MM.1S (cell line): ENCODE results near the gene CPXM1.
"Not testable (repeated sequence)": the region's sequence is repeated elsewhere in the genome, so short reads cannot be mapped to it uniquely, and the experiment has no call there.

Source experiments
- DNase-seq: peaks from one replicate; pipeline ENCODE4 v3.0.0-alpha.2; 2015
- H2AFZ ChIP-seq: fragments of 300-600 bp; sonication (generic); 2 replicates; pipeline ENCODE4 v1.6.0; 2016; ENCODE audit warnings: antibody characterized with exemption, low read length
- H3F3A ChIP-seq: fragments of 300-600 bp; sonication (generic); 2 replicates; pipeline ENCODE4 v1.6.1; 2016; ENCODE audit warnings: mild to moderate bottlenecking, antibody characterized with exemption, low read length, moderate library complexity, mixed read lengths; ENCODE audit not compliant: insufficient read depth
- H3K27ac ChIP-seq: fragments of 300-600 bp; sonication (generic); 2 replicates; pipeline ENCODE4 v1.5.1; 2016; ENCODE audit warnings: mild to moderate bottlenecking, low read length
- H3K27me3 ChIP-seq: fragments of 300-600 bp; sonication (generic); replicated peaks from 2 replicates; pipeline ENCODE4 v1.6.0; 2016; ENCODE audit warnings: low read length; ENCODE audit not compliant: insufficient read depth
- H3K36me3 ChIP-seq: fragments of 300-600 bp; sonication (generic); replicated peaks from 2 replicates; pipeline ENCODE4 v1.6.1; 2016; ENCODE audit warnings: mild to moderate bottlenecking, low read length, mixed read lengths; ENCODE audit not compliant: insufficient read depth
- H3K4me1 ChIP-seq: fragments of 300-600 bp; sonication (generic); 2 replicates; pipeline ENCODE4 v1.6.1; 2016; ENCODE audit warnings: low read length, mixed read lengths
- H3K4me2 ChIP-seq: fragments of 300-600 bp; sonication (generic); 2 replicates; pipeline ENCODE4 v1.6.0; 2016; ENCODE audit warnings: low read depth, low read length
- H3K4me3 ChIP-seq: fragments of 300-600 bp; sonication (generic); 2 replicates; pipeline ENCODE4 v1.5.1; 2016; ENCODE audit warnings: low read length, mixed read lengths
- H3K79me2 ChIP-seq: fragments of 300-600 bp; sonication (generic); 2 replicates; pipeline ENCODE4 v1.6.1; 2016; ENCODE audit warnings: mixed run types, low read length, mixed read lengths
- H3K9ac ChIP-seq: fragments of 300-600 bp; sonication (generic); 2 replicates; pipeline ENCODE4 v1.6.1; 2016; ENCODE audit warnings: low read length, mixed read lengths
- H3K9me2 ChIP-seq: fragments of 300-600 bp; sonication (generic); replicated peaks from 2 replicates; pipeline ENCODE4 v1.6.1; 2016; ENCODE audit warnings: mild to moderate bottlenecking, low read length, mixed read lengths; ENCODE audit not compliant: insufficient read depth
- H3K9me3 ChIP-seq: fragments of 300-600 bp; sonication (generic); replicated peaks from 2 replicates; pipeline ENCODE4 v1.6.1; 2016; ENCODE audit warnings: mild to moderate bottlenecking, low read length, mixed read lengths; ENCODE audit not compliant: insufficient read depth
- H4K20me1 ChIP-seq: fragments of 300-600 bp; sonication (generic); 2 replicates; pipeline ENCODE4 v1.6.1; 2016; ENCODE audit warnings: mild to moderate bottlenecking, low read length, moderate library complexity, mixed read lengths; ENCODE audit not compliant: insufficient read depth
- EZH2 ChIP-seq: fragments of 300-600 bp; sonication (generic); optimal IDR thresholded peaks from 2 replicates; pipeline ENCODE3; 2017; ENCODE audit warnings: low read depth, mild to moderate bottlenecking, antibody characterized with exemption, low read length, mixed read lengths
- EZH2phosphoT487 ChIP-seq: fragments of 300-600 bp; sonication (generic); IDR thresholded peaks from 2 replicates; pipeline ENCODE4 v1.6.1; 2018; ENCODE audit warnings: antibody characterized with exemption, low read length
- TF ChIP-seq, protein P1 (sequence below): fragments of 300-600 bp; sonication (generic); IDR thresholded peaks from 2 replicates; pipeline ENCODE4 v1.5.1; 2016; ENCODE audit warnings: antibody characterized with exemption, low read length, mixed read lengths

The CPXM1 gene

DNA sequence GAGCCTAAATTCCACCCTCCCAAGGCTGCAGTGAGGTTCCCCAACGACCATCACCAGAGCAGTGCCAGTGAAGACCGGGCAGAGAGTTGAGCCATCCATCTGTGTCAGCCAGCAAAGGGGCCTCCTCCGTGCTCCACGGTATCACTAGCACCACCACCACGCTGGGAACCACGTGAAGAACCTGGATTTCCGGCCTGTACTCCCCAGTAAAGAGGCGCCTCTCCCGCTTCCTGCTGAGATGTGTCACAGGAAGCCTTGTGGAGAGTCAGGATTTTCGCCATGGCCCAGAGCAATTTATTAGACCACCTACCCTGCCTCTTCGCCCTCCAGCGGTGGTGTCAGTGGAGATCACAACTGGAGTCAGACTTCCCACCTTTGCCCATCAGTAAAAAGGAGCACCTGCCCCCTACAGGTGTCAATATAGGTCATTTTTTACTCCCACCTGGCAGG lies 28.8 kb downstream of the CPXM1 start:
- H3K4me1 ChIP-seq, result no peaks in the 10 kb centered on the region
- H2AFZ ChIP-seq, result no peak overlapping the region
- H3F3A ChIP-seq, result no peaks in the 10 kb centered on the region
- no peaks in the 10 kb centered on the region for H3K79me2 ChIP-seq
- H3K9ac ChIP-seq, result no peak overlapping the region
- H3K9me3 ChIP-seq, result no peaks in the 10 kb centered on the region
- no peak overlapping the region for H3K27ac ChIP-seq
- no peaks in the 10 kb centered on the region for H3K9me2 ChIP-seq
- DNase-seq, result no peak
- H3K27me3 ChIP-seq, result no peaks in the 10 kb centered on the region
- no peak for TF ChIP-seq EZH2
- no peak for TF ChIP-seq EZH2phosphoT487
- TF ChIP-seq, protein P1, sequence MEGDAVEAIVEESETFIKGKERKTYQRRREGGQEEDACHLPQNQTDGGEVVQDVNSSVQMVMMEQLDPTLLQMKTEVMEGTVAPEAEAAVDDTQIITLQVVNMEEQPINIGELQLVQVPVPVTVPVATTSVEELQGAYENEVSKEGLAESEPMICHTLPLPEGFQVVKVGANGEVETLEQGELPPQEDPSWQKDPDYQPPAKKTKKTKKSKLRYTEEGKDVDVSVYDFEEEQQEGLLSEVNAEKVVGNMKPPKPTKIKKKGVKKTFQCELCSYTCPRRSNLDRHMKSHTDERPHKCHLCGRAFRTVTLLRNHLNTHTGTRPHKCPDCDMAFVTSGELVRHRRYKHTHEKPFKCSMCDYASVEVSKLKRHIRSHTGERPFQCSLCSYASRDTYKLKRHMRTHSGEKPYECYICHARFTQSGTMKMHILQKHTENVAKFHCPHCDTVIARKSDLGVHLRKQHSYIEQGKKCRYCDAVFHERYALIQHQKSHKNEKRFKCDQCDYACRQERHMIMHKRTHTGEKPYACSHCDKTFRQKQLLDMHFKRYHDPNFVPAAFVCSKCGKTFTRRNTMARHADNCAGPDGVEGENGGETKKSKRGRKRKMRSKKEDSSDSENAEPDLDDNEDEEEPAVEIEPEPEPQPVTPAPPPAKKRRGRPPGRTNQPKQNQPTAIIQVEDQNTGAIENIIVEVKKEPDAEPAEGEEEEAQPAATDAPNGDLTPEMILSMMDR, result no peak
- H3K4me2 ChIP-seq, result no peak overlapping the region
- H3K36me3 ChIP-seq, result no peaks in the 10 kb centered on the region
- no peak overlapping the region for H3K4me3 ChIP-seq
- H4K20me1 ChIP-seq, result no peaks in the 10 kb centered on the region

DNA sequence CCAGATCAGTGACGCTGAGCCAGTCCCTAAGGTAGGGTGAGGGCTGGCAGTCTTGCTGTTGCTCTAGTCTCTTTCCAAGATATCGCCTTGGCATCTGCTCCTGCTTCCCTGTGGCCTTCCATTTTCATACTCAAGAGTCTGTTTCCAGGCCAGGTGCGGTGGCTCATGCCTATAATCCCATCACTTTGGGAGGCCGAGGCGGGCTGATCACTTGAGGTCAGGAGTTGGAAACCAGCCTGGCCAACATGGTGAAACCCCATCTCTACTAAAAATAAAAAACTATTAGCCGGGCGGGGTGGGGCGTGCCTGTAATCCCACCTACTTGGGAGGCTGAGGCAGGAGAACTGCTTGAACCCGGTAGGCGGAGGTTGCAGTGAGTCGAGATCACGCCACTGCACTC lies 30.3 kb downstream of the CPXM1 start:
- not testable (repeated sequence) for H3K4me1 ChIP-seq, H3K9me2 ChIP-seq, H3K27me3 ChIP-seq, H3K4me2 ChIP-seq, H3K9me3 ChIP-seq, H3F3A ChIP-seq, H3K9ac ChIP-seq, H4K20me1 ChIP-seq, H3K4me3 ChIP-seq, H3K79me2 ChIP-seq, DNase-seq, H3K27ac ChIP-seq, H3K36me3 ChIP-seq, H2AFZ ChIP-seq

DNA sequence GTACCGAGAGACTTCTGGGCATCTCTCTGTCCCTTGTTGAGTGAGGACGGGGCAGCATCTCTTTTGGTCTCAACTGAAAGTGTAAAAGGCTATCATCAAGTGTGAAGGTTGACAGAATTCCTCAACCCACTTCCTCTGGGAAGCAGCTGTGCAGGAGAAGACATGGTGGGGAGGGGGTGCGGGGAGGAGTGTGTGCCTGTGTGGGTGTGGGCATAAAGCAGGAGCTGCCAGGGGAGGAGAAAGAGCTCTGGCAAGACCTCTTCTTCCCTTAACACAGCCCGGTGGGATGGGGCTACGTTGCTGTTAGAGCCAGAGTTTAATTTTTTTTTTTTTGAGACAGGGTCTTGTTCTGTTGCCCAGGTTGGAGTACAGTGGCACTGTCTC lies 31.8 kb downstream of the CPXM1 start:
- TF ChIP-seq EZH2 (no peak), EZH2phosphoT487 (no peak)
- TF ChIP-seq, protein P1, result no peak
- Histone ChIP-seq H3K27ac (no peak overlapping the region), H3K4me1 (no peaks in the 10 kb centered on the region), H2AFZ (no peak overlapping the region), H3K9me2 (no peaks in the 10 kb centered on the region), H3K9ac (no peak overlapping the region), H3K4me2 (no peak overlapping the region), H3K9me3 (no peaks in the 10 kb centered on the region), H3K4me3 (no peak overlapping the region), H3F3A (no peaks in the 10 kb centered on the region), H3K27me3 (no peaks in the 10 kb centered on the region), H3K36me3 (no peaks in the 10 kb centered on the region), H3K79me2 (no peaks in the 10 kb centered on the region), H4K20me1 (no peaks in the 10 kb centered on the region)
- DNase-seq, result no peak

DNA sequence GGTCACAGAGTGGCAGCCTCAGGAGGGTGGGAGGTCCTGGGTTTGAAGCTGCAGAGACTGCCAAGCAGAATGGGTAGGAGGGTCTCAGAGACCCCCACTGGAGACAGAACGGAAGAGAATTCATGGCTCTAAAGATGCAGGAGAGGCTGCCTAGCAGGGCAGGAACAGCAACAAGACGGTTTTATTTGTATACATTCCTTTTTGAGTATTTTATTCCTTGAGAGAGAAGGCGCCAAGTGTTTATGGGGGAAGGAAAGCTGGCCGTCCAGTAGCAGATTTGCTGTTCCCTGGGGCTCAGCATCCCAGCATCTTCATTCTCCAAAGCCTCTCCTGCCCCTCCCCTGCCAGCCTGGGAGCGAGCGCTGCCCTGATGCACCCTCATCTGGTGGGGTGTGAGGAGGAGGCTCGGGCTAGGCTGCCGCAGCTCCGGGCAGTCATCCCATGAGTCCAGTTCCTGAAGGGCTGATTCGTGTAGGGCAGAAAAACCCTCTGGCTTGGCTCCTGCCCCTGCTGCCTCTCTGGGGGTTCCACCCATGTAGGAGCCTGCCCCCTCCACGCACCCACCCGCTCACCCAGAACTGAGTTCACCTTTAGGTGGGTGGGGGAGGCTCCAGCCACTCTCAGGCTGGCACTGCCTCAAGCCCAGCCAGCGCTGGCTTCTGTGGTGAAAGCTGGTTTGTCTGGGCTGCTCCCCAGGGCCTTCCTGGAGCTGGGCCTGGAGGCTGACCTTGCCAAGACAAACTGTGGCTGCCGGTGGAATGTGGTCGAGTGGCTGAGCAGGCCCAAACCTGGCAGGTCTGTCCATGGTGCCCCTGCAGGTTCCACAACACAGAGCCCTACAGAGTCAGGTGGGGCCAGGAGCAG lies 32.4 kb downstream of the CPXM1 start:
- H3K9me2 ChIP-seq, result no peaks in the 10 kb centered on the region
- TF ChIP-seq EZH2, result no peak
- TF ChIP-seq EZH2phosphoT487, result no peak
- TF ChIP-seq, protein P1, result no peak
- H3K4me2 ChIP-seq, result no peak overlapping the region
- H3K9me3 ChIP-seq, result no peaks in the 10 kb centered on the region
- H3K27ac ChIP-seq, result no peak overlapping the region
- no peak for DNase-seq
- no peaks in the 10 kb centered on the region for H3F3A ChIP-seq
- H3K79me2 ChIP-seq, result no peaks in the 10 kb centered on the region
- no peaks in the 10 kb centered on the region for H3K4me1 ChIP-seq
- H3K4me3 ChIP-seq, result no peak overlapping the region
- no peak overlapping the region for H2AFZ ChIP-seq
- H3K36me3 ChIP-seq, result no peaks in the 10 kb centered on the region
- no peaks in the 10 kb centered on the region for H4K20me1 ChIP-seq
- H3K27me3 ChIP-seq, result no peaks in the 10 kb centered on the region
- H3K9ac ChIP-seq, result no peak overlapping the region
